ENCODE data around the gene KIFC1.

- no peak for TF ChIP-seq POLR2AphosphoS5 (IDR thresholded peaks at IDR 0.05; ENCODE audit: borderline replicate concordance, low read depth, low read length)
- TF ChIP-seq EZH2 (IDR thresholded peaks at IDR 0.05): no peak
Observed at GRCh38 chr6:33375143-33375671, 16.4 kb upstream of the KIFC1 start.
